SKM-1 treated with dmso at 0.1 percent for 144 hours (cell line): Measurements from ENCODE around the gene FBXO30.

ENCODE experiments used
- DNase-seq: peaks from one replicate; lab custom pipeline; 2025; ENCODE audit not compliant: unreplicated experiment; lab: John Stamatoyannopoulos, UW

The FBXO30 gene

DNA sequence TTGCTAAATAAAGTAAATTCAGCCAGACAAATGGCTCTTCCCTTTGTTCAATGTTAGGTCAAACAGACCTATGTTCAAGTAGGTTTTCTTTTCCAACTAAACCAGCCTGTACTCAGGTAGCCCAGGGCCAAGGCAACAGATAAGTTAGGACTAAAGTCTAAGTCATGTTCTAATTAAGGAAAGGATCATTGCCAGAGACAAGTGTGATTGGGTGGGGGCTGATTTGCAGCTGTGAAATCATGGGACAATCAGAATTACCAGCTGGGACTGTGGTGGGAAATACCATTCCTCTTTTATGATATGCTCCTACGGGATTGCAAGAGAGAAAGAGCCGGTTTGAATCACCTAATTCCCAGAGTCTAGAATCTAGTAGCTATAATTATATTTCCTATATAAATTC is 4.2 kb upstream of the FBXO30 start:
- no peak for DNase-seq

DNA sequence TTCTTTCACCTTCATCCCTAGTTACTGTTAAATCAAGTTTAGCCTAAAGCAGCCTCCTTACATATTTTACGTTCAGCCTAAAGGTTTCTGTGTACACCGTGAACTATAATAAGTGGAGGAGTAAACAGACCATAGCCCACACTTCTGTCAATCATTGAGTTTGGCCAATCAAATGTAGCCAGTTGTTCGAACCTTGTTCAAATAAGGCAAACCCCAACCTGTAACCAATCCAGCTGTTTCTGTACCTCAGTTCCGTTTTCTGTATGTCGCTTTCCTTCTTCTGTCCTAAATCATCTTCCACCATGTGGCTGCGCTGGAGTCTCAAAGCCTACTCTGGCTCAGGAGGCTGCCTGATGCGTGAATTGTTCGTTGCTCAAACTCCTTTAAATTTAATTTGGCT is 1.8 kb upstream of the FBXO30 start:
- DNase-seq = no peak

DNA sequence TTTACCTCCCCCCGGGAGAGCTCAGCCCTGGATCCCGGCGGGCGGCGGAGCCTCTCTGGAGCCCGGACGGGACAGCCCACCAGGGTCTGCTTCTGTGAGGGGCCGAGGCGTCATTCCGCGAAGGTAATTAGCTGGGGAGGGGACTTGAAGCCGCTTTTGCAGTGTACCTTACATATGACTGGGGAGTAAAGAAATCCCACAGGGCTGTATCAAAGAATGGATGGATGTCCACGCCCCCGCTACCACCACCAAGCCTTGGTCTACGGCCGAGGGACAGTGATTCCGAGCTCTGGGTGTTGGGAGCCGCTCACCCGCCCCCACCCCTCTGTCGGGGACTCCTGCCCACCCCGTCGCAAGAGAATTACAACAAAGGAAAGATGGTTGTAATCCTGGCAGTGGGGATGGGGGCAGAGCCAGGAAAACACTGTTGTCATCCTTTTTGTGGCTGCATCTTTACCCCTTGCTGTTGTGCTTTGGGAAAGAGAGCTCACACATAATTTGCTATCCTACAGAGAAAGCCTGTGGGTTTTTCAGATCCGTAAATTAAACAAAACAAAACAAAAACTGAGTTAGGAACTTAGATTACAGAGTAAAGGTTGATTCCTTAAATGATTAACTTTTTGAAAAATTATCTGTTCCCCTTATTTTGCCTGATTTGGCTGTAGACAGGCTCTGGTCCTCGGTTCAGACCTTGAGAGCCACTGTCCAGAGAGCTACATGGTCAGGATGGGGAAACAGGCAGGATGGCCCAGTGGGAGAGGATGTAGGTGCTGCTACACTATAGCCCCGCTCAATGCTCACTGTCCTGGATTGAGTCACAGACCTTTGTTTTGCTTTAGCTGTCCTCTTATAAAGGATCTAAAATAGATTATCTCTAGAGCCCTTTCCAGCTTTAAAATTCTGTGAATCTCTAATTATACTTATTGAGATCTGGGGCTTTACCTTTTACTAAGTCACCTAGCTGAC is 997 bp upstream of the FBXO30 start:
- DNase-seq = peak; percentile 15

DNA sequence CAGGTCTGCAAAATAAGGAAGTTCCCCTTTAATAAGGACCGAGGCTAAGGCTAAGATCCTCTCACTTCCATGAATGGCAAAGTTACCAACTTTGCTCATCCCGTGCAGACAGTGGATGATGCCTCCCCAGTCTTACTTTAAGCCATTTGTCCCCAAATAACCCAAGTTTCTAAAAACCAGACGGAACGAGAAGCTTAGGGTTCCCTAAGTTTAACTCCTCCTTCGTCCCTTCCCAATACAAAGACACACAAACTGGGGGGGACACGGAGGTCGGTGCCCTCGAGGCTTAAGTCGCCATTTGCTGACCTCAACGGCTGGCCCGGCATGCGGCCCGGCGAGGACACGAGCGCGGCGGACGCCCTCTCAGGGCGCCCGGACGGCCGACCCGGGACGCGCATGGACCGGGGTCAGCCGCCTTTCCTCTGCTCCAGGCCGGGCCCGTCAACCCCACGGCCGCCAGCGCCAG is 527 bp downstream of the FBXO30 start:
- peak; percentile 65 for DNase-seq

DNA sequence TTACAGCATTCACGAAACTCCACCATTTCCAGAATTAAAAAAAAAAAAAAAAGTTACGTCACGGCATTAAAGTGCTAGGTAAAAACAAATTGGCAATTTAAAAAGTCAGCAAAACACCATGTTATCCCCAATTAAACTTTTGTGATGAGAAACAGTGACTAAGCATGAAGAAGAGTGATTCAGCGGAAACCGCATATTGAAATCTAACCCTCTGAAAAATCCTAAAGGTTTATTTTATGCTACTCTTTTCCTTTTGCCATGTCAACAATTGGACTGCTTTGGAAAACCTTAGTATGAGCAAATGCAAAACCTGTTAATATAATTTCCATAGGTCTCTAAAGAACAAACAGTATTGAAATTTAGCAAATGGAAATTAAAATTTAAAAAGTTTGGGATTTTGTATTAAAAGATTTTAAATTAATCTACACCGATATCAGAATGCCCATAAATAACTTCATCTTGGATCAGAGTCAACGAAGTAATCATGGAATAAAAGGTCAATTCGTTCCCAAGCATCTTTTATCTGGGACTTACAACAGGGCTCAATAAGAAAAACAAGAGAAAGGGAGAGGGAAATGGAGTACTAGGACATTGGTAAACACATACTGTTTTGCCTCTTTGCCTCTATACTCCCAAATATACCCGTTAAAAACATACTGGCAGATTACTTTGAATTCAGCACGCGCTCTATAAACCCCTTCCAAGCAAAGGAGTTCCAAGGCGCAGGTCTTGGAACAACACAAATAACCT is 1.1 kb downstream of the FBXO30 start:
- peak; percentile 8 for DNase-seq

DNA sequence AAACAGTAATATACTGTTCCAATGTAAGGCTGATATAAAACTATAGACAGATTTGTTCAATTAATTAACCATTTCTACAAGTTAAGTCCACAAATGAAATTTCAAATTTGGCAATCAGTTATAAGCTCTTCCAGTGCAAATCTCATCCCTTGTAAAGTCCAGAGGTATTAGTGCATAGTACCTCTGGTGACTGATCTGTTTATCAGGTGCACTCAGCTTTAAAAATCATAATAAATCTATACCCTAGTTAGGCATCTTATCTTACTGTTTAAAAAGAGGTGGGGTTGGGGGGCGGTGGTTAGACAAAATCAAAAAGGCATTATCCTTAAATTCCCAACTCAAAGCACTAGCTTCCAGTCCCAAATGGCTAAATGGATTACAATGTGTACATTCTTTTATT is 2.9 kb downstream of the FBXO30 start:
- DNase-seq = no peak

DNA sequence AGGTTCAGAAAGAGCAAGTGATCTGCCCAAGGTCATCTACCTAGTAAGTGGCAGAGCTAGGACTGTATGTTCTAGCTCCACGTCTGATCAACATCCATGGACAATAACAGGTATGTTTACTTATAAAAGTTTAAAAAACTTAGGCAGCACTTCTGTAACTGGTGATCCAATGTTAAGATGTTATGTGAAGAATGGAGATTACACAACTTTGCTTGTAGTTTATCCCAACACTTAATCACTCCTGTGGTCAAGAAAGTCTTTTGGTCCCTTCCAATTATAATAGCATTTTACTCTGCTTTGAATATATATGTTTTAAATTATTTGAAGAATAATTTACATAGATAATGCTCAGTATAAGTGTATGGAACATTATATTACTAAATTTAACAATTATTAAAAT is 4.8 kb downstream of the FBXO30 start:
- no peak for DNase-seq

DNA sequence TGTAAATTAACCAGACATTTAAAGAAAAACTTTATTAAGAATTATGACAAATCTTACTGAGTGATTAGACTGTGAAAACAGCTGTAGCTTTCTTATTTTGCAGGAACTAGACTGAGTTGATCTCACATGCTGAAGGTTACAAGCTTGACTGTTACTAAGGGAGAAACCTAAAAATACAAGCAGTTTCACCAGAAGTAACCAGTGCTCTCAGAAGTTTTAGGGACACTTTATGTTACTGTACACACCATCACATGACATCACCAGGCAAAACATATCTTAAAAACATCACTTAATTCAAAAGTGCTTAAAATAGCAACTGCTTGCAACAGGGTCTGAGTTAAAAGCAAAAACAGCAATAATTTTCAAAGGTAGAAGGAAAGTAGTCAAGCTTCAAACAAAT is 5.4 kb downstream of the FBXO30 start:
- no peak for DNase-seq

DNA sequence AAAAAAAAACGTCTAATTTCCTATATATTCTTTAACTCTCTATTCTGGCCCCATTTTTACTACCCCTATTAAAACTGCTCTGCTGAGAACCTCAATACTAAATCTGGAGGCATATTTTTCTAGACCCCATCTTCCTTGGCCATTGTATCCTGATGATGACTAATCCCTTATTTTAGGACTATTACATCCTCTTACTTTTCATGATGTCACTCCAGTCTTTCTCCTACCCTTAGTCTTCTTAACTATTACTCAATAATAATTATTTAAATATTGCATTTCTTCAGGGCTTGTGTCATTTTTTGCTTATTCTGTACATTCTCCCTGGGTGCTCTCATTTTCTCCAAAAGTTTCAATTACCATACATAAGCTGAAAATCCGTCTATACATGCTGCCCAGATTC is 6.4 kb downstream of the FBXO30 start:
- DNase-seq = no peak

DNA sequence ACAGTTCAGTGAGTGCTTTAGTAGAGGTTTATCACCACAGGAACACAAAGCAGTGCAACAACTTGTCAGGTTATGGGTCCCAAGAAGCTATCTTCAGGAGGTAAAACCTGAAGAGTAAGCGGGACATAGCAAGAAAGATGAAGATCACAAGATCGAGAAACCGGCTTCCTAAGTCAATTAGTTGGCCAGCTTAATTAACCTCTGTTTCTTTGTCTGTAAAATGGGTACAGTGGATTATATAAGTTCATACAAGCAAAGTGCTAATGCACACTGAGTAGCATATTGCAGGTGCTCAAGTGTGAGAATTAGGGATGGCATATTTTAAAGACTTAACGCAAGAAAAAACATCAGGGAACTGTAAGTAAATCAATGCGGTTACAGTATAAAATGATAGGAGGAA is 12.5 kb downstream of the FBXO30 start:
- DNase-seq = no peak

DNA sequence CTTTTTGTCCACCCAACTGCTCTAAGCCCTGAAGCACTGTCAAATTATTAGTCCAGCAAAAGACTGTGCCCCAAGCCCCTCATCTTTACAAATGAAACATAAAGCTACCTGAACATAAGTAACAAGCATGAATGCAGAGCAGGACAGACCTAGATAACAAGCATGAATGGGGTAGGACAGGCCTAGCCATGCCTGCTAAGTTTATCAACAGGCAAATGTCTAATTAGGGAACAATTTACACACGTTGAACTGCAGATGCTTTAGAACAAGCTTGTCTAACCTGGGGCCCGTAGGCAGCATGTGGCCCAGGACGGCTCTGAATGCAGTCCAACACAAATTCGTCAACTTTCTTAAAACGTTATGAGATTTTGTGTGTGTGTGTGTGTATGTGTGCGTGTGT is 13.6 kb downstream of the FBXO30 start:
- DNase-seq = no peak

DNA sequence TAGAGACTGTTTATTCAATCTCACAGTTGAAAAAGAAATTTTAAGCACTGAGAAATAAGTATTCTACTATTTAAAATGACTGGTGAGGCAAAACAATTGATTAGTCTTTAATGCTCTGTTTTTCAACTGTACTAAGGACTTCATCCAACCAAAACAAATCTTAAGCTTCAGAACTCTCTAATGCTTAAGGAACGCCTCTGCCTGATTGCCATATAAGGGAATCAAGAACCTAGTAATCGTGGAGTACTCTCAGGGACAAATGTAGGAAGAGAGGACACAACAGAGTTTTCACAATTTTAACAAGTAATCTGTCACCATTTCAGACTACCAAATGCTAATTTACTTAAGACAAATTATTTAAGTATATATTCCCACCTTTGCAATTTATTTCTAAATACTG is 16.1 kb downstream of the FBXO30 start:
- no peak for DNase-seq

DNA sequence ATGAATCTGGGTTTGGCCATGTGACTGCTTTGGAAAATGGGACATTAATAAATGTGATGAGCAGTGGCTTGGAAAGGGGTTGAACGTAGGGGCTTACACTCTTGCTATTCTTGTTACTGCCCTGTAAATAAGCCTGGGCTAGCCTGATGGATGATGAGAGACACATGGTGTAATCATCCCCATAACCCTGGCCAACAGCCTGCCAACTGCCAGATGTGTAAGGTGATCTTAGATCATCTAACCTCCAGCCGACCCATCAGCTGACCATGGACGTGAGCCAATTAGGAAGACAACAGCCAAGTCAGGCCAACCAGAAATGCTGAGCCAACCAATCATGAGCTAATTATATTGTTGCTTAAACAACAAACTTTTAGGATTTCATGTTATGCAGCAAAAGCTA is 25.2 kb downstream of the FBXO30 start:
- no peak for DNase-seq

DNA sequence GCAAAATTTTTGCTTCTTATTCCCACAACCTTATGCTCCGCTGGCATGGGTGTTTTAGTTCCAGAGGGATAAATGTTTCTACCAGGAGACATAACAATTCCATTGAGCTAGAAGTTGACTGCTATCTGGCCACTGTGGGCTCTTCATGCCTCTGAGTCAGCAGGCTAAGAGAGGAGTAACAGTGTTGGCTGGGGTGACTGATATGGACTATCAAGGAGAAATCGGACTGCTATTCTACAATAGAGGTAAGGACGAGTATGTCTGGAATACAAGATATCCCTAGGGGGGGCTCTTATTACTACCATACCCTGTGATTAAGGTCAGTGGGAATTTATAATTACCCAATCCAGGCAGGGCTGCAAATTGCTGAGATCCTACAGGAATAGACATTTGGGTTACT is 26.9 kb downstream of the FBXO30 start:
- DNase-seq = no peak

DNA sequence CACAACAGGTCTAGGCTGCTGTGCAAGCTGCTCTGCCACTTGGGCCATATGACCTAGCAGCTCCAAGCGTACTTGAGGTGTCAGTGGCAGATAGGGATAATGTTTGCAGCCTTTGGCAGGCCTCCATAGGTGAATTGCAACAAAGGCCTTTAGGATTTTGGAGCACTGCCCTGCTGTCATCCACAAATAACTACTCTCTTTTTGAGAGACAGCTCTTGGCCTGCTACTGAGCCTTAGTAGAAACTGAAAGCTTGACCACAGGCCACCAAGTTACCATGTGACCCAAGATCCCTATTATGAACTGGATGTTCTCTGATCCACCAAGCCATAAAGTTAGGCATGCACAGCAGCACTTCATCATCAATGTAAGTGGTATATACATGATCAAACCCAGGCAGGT is 29.9 kb downstream of the FBXO30 start:
- no peak for DNase-seq

DNA sequence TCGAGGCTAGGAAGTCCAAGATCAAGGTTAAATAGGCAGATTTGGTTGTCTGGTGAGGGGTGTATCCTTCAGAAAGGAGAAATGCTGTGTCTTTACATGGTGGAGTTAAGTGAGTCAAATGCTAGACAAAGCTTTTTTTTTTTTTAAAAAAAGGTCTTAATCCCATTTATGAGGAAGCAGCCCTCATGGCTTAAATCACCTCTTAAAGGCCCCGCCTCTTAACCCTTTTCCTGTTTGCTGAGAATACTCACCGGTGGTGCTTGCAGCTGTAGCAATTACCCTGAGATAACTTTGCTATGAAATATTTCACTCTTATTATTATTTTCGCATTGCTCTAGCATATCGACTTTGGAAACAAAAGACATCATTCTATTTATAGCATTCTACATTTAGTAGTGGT is 30.8 kb downstream of the FBXO30 start:
- DNase-seq = no peak

DNA sequence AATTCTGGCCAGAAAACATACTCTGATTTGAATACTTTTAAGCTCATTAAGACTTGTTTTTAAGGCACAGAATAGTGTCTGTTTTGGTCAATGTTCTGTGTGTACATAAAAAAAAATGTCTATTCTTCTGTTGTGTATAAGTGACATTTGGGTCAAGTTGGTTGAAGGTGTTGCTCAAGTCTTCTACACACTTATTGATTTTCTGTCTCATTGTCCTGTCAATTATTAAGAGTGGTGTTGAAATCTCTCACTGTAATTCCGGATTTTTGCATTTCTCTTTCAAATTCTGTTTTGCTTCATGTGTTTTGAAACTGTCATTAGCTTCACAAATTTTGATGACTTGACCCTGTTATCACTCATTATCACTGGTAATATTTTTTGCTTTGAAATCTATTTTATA is 41.7 kb downstream of the FBXO30 start:
- DNase-seq = no peak

DNA sequence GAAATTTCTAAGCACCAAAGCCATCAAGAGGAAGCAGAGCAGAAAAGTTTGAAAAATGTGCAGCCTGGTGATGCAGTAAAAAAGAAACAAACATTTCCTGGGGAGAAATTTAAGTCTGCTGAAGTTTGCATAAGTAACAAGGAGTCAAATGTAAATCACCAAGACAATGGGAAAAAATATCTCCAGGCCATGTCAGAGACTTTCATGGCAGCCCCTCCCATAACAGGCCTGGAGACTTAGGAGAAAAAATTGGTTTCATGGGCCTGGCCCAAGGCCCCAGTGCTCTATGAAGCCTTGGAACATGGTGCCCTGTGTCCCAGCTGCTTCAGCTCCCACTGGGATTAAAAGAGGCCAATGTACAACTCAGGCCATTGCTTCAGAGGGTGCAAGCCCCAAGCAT is 49.1 kb downstream of the FBXO30 start:
- no peak for DNase-seq

DNA sequence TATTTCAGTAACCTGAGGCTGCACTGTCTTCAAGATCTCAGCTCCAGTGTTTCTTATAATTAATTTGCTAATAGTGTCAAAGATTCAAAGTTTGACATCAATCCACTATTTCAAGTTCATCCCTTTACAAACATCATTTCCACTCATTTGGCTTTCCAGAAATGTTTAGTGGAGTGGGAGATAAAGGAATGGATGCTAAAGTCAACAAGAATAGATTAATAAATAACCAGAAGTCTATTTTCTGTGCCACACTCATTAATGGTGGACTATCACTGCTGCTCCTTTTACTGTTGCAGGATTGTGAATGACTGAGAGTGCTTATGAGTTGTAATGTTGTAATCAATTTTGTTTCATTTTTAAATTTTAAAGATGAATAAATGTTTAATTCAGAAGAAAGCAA is 50.9 kb downstream of the FBXO30 start:
- no peak for DNase-seq

DNA sequence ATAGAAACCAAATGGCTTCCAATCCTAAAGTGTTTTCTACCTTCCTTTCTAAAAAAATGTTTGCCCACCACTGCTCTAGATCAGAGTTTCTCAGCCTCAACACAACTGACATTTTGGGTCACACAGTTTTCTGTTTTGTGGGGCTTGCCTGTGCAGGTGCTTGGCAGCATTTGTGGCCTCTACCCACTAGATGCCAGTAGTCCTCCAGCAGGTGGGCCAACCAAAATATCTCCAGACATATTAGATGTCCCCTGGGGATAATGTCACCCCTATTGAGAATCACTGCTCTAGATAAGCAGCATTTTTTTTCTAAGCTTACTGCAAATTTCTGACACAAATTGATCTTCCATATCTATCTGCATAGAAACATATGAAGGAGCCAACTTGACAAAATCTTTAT is 53.0 kb downstream of the FBXO30 start:
- DNase-seq = no peak

DNA sequence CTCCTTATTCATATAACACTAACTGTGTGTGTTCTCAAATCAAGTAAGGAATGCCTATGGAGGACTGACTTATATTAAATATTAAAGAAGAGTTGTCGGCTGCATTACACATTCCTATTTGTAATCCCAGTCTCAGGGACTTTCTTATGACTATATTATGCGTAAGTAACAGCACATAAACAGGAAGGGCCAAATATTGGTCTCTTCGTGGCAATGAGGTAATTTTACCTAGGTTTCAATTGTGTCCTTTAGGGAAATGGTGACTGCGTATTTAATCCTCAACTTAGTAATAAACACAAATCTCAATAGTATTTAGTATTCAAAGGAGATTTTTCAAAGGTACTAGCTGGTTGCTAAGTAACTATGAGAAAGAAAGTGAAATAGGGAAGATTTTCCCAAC is 56.5 kb downstream of the FBXO30 start:
- DNase-seq = no peak

DNA sequence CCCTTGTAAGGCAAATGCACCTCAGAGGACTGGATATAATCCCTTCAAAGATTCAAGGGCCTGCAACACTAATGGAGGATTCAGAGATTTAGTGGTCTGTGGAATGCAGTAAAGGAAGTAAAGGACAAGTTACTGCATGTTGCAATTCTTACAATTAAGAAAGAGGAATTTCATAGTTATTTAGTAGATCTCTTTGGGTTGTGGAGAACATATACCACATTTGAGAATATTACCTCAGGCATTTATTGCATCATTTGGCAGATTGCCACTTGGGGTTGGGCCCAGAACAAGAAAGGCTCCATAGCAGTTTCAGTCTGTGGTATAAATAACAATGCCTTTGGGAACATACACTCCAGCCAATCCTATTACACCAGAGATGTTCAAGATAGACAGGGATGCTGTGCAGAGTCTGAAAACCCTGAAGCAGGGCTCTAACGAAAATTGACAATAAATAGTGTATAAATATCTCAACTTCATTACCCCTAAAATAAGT is 58.4 kb downstream of the FBXO30 start:
- peak; percentile 48 for DNase-seq
